Epithelial cell of proximal tubule (primary cell): ENCODE results near the gene NUP210. TPM values are rescaled to one million over a fixed set of nuclear protein-coding genes. Genes with fewer than 3 reads are reported as not detected.
"Not testable (repeated sequence)": the region's sequence is repeated elsewhere in the genome, so short reads cannot be mapped to it uniquely, and the experiment has no call there.

Experiments
- DNase-seq: peaks from one replicate; pipeline ENCODE4 v3.0.0-alpha.2; 2011; ENCODE audit warnings: low read depth
- H3K4me3 ChIP-seq: 2 replicates; pipeline ENCODE4 v1.5.1; 2011; ENCODE audit warnings: low read depth, mild to moderate bottlenecking, low read length
- total RNA-seq: library from RNA; depleted of rRNA; stranded (reverse); fragments of >200 nt; gene quantifications from 2 replicates; pipeline ENCODE4 v1.2.3, GENCODE V29; 2015
- TF ChIP-seq, protein P1 (sequence below): conservative IDR thresholded peaks from 2 replicates; pipeline ENCODE4 v1.5.1; 2012; ENCODE audit warnings: low read depth, mild to moderate bottlenecking, low read length

The NUP210 gene
- total RNA-seq, 1 donor from 2014 or later: 40.1 TPM

DNA sequence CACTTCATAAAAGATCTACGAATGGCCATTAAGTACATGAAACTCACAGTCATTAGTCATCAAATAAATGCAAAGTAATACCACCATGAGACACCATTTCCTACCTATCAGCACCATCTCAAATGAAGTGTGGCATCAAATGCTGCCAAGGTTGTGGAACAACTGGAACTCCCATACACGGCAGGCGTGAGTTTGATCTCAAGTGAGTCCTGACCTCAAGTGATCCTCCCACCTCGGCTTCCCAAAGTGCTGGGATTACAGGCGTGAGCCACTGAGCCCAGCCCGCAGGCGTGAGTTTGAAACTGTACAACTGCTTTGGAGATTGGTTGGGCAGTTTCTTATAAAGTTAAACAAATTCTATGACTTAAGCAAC lies 31.2 kb upstream of the NUP210 start:
- no peak for DNase-seq
- H3K4me3 ChIP-seq: peak overlapping the region; percentile 78
- TF ChIP-seq, protein P1, sequence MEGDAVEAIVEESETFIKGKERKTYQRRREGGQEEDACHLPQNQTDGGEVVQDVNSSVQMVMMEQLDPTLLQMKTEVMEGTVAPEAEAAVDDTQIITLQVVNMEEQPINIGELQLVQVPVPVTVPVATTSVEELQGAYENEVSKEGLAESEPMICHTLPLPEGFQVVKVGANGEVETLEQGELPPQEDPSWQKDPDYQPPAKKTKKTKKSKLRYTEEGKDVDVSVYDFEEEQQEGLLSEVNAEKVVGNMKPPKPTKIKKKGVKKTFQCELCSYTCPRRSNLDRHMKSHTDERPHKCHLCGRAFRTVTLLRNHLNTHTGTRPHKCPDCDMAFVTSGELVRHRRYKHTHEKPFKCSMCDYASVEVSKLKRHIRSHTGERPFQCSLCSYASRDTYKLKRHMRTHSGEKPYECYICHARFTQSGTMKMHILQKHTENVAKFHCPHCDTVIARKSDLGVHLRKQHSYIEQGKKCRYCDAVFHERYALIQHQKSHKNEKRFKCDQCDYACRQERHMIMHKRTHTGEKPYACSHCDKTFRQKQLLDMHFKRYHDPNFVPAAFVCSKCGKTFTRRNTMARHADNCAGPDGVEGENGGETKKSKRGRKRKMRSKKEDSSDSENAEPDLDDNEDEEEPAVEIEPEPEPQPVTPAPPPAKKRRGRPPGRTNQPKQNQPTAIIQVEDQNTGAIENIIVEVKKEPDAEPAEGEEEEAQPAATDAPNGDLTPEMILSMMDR: no peak

DNA sequence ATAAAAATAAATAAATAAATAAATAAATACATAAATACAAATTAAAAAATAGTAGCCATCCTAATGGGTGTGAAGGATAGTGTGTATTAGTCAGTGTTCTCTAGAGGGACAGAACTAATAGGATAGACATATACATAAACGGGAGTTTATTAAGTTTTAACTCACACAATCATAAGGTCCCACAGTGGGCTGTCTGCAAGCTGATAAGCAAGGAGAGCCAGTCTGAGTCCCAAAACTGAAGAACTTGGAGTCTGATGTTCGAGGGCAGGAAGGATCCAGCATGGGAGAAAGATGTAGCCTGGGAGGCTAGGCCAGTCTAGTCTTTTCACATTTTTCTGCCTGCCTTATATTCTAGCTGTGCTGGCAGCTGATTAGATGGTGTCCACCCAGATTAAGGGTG lies 22.8 kb upstream of the NUP210 start:
- H3K4me3 ChIP-seq, DNase-seq: not testable (repeated sequence)

DNA sequence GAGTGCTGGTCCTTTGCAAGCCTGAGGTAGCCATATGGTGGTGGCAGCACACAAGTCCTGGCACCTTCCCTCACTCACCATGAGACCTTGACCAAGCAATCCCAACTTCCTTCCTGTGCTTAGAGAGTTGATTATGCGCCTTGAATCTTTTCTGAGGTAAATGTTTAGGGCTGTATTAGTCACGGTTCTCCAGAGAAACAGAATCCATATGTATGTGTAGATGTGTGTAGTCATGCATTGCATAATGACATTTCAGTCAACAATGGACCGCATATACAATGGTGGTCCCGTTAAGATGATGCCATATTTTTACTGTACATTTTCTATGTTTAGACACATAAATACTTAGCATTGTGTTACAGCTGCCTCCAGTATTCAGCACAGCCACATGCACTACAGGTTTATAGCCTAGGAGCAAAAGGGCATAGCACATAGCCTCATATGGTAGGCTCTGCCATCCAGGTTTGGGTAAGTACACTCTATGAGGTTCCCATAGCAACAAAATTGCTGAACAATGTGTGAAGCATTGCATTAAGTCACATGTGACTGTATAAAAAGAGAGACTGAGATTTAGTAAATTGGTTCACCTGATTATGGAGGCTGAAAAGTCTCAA lies 20.2 kb upstream of the NUP210 start:
- TF ChIP-seq, protein P1: no peak

DNA sequence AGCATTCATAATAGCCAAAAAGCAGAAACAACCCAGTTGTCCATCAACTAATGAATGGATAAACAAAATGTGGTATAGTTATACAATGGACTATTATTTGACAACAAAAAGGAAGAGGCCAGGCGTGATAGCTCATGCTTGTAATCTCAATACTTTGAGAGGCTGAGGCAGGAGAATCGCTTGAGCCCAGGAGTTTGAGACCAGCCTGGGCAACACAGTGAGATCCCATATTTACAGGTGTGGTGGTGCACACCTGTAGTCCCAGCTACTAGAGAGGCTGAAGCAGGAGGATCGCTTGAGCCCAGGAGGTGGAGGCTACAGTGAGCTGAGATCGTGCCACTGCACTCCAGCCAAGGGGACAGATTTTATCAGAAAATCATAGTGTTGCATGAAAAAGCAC lies 16.1 kb upstream of the NUP210 start:
- not testable (repeated sequence) for H3K4me3 ChIP-seq, DNase-seq

More for the DNA sequence above, 20.2 kb upstream of the NUP210 start:
- H3K4me3 ChIP-seq: no peak overlapping the region
- no peak for DNase-seq

DNA sequence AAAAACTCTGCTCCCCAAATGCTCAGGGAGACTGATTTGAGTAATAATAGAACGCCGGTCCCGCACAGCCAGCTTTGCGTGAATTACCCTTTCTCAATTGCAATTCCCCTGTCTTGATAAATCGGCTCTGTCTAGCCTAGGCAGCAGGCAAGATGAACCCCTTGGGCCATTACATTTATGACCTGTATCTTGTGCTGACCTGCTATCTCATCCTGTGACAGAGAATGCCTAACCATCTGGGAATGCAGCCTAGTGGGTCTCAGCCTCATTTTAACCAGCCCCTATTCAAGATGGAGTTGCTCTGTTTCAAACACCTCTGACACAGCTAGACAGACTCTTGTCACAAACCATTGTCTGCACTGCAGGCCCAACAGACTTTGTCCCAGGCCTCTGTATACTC lies 13.8 kb upstream of the NUP210 start:
- TF ChIP-seq, protein P1: no peak
- no peak for DNase-seq
- no peak overlapping the region for H3K4me3 ChIP-seq

DNA sequence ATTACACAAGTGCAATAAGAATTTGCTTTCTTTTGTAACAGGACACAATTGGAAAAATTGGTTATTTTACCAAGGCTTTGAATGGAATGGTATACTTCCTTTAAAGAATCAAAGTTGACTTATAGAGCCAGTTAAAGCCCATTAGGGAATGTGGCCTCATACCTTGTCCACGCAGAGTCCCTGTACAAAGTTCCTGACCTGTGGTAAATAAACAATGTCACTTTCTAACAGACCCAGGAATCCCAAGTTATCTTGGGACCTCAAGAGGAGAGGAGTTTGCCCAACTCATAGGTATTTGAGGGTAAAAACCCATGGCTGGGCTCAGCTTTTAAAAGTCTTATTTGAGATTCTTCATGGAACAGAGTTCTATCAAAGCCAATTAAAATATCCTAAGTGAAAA lies 12.0 kb upstream of the NUP210 start:
- no peak for DNase-seq
- no peak overlapping the region for H3K4me3 ChIP-seq
- TF ChIP-seq, protein P1: no peak

DNA sequence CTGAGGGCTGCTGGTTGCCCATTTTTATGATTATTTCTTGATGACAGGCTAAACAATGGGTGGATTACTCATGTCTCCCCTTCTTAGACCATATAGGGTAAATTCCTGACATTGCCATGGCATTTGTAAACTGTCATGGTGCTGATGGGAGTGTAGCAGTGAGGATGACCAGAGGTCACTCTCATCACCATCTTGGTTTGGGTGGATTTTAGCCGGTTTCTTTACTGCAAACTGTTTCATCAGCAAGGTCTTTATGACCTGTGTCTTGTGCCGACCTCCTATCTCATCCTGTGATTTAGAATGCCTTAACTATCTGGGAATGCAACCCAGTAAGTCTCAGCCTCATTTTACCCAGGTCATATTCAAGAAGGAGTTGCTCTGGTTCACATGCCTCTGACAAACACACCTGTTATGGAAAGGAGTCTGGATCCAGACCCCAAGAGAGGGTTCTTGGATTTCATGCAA lies 10.3 kb upstream of the NUP210 start:
- not testable (repeated sequence) for DNase-seq, H3K4me3 ChIP-seq

DNA sequence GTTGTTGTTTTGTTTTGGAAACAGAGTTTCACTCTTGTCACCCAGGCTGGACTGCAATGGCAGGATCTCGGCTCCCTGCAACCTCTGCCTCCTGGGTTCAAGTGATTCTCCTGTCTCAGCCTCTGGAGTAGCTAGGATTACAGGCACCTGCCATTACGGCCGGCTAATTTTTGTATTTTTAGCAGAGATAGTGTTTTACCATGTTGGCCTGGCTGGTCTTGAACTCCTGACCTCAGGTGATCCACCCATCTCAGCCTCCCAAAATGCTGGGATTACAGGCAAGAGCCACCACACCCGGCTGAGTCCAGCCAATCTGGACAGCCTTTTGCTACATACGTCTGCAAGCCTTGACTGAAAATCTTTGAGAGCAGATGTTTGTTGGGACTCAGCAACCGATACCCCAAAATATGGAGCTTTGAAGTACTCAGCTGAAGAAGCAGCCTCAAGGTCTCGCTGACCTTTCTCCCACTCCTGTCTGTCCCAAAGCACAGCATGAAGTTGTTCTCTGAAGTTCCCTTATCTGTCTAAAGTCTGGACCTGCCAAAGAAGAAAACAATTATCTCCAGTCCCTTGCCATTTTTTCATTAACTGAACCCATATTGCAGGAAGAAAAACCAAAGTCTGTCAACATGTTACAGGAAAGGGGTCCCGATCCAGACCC lies 9.6 kb upstream of the NUP210 start:
- H3K4me3 ChIP-seq: no peak overlapping the region
- DNase-seq: no peak
- TF ChIP-seq, protein P1: no peak

DNA sequence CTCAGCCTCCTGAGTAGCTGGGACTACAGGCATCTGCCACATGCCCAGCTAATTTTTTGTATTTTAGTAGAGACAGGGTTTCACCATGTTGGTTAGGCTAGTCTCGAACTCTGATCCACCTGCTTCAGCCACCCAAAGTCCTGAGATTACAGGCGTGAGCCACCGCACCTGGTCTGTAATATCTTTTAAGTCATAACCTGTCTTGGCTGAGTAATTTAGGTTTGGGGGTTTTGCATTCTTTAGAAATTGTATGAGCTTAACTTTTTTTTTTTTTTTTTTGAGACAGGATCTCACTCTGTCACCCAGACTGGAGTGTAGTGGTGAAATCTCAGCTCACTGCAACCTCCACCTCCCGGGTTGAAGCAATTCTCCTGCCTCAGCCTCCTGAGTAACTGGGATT lies 8.6 kb upstream of the NUP210 start:
- H3K4me3 ChIP-seq, DNase-seq: not testable (repeated sequence)
